SHP77 (cell line): ENCODE measurements around the gene GLYATL1.
"Not testable (repeated sequence)": the region's sequence is repeated elsewhere in the genome, so short reads cannot be mapped to it uniquely, and the experiment has no call there.

Experiments used
- DNase-seq, 2 experiments: peaks; one replicate each; lab custom pipeline; 2025; lab: John Stamatoyannopoulos, UW

The GLYATL1 gene

DNA sequence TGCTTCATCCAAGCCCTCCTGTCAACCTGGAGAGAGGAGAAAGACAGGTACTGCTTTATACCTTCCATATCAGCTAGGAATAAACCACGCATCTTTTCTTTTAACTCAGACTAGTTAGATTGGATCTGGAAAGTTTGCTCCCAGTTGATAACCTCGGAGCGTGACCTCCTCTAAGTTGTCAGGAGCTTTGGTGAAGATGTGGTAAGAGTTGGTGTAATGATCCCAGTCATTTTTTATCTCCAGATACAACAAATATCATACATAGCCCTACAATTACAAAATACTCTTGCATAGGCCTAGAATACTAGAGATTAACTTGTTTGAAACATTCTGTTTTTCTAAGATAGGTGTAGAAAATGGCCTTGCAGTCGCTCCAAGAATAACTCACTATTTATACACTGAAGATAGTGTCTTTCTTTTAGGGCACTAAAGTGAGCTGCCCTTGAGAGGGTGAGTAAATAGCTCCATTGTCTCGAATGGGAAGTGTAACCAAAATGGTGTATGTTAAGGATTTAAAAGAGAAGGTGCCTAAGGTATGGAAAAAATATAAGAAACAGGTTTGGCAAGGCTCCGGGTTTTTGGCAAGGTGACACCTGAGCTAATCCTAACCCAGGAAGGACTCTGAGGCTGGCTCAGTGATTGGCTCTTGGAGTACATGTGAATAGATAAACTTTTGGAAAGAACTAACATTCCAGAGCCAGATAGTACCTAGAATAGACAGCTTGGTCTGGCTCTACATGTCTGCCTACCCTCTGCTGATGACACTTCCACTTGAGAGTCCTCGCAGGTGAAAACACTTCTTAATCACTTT lies 59.4 kb downstream of the GLYATL1 start:
- DNase-seq = no peak

GRCh38 chr11:58999291-58999680 lies 60.0 kb downstream of the GLYATL1 start:
- DNase-seq = no peak

DNA sequence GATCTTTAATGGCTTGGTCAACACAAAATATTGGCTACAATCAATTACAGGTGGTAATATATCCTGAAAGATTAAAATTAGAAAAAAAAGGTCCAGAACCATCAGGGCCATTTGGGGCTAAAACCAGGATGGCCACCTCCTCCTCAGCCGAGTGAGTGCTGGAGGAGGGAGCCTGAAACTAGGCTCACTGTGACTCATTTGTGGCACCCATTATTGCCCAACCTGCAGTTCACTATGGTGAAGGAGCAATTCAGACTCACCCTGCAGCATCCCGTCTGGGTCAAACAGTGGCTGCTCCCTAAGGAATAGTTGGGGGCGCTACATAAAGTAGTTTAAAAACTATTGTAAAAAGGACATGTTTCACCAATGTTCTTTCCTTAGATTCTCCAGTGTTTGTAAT lies 60.7 kb downstream of the GLYATL1 start:
- no peak for DNase-seq

DNA sequence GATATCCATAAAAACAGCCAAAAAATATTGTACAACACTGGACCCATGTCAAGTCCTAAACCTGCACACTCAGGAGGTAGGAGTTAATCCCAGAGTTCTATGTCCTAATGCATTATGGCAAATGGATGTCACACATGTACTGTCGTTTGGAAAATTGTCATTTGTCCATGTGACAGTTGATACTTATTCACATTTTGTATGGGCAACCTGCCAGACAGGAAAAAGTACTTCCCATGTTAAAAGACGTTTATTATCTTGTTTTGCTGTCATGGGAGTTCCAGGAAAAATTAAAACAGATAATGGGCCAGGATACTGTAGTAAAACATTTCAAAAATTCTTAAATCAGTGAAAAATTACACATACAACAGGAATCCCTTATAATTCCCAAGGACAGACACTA lies 62.7 kb downstream of the GLYATL1 start:
- DNase-seq = not testable (repeated sequence)
